NCI-H345 (cell line): Measurements from ENCODE around the gene RNF115.

ENCODE experiments used
- DNase-seq: peaks from one replicate; lab custom pipeline; 2025; lab: John Stamatoyannopoulos, UW

The RNF115 gene

DNA sequence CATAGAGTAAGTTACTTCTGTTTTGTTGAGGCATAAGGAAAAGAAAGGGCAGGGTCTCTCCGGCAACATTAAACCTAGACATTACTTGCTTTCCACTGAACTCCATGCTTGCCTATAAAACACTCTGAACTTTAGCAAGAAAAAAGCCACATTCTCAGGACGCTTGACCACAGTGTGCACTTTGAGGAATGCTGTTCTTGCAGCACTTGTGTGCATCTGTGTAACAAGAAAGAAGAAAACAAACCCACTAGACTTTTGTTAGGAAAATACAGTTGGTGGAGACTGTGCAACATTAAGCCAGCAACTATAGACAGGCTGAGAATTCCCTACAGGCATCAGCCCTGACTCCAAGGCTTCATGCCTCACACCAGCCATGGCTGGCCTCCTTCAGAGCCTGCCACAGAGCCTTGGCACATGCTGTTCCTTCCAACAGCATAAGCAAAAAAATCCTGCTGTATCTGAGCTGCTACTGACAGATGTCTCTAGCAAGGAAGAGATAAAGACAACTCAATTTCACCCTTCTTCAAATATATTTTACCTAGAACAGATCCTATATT lies 122.5 kb downstream of the RNF115 start:
- DNase-seq: no peak

DNA sequence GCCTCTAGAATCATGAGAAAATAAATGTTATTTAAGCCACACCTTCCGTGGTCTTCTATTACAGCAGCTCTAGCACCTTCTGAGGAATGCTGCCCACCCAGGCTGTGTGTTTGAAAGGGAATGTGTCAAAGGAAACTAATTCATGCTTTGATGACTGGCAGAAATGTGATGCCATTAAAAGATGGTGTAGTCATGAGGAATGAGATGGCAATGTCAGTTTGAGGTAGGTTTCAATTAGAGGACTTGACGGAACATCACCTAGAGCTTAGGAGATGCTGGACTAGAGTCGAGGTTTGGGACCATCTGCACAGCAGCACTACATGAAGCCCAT lies 127.3 kb downstream of the RNF115 start:
- DNase-seq: no peak

DNA sequence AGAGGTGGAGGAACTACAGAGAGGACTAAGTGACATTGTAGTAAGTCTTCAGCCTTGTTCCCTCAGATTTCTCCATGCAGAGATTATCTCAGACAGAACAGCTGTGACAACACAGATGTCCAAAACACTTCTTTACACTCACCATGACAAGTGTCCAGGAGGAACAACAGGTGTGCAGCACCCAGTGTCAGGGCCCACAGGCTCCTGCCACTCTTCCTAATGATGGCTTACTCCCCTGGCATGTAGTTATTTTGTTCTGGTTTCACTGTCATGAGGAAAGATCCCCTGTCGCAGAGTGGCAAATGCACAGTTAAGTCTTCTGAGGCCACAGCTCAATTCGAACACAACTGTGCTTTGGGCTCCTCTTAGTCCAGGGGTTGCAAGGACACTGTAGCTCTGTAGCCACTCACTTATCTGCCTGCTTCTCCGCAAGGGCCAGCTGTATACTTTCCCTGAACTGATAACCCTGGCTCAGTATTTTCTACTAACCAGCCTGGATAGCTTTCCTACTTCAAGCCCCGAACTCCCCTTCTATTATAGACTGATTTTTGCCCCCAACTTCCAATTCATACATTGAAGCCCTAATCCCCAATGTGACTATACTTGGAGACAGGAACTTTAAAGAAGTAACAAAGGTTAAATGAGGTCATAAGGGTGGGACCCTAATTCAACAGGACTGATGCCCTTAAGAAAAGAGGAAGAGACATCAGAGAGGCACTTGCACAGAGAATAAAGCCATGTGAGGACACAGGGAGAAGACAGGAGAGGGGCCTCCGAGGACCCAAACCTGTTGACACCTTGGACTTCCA lies 127.9 kb downstream of the RNF115 start:
- no peak for DNase-seq

DNA sequence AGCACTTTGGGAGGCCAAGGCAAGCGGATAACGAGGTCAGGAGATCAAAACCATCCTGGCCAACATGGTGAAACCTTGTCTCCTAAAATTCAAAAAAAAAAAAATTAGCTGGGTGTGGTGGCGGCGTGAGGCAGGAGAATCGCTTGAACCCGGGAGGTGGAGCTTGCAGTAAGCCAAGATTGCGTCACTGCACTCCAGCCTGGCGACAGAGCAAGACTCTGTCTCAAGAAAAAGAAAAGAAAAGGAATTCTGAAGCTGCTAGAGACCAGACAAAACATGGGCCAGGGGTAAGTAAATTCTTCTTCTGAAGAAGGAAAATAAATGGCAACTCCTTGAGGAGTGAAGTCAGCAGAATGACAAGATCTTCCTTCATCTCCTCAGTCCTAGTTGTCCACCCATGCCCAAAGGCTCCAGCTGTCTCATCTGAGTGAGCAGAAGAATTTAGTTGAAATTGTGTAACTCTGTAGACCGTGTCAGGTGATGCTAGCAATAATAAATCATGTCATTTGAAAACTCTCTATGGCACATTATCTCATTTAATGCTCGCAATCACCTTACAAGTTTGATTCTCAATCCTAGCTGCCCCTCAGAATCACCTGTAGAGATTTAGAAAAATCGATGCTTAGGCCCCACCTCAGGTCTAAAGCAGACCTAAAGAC lies 131.0 kb downstream of the RNF115 start:
- no peak for DNase-seq

DNA sequence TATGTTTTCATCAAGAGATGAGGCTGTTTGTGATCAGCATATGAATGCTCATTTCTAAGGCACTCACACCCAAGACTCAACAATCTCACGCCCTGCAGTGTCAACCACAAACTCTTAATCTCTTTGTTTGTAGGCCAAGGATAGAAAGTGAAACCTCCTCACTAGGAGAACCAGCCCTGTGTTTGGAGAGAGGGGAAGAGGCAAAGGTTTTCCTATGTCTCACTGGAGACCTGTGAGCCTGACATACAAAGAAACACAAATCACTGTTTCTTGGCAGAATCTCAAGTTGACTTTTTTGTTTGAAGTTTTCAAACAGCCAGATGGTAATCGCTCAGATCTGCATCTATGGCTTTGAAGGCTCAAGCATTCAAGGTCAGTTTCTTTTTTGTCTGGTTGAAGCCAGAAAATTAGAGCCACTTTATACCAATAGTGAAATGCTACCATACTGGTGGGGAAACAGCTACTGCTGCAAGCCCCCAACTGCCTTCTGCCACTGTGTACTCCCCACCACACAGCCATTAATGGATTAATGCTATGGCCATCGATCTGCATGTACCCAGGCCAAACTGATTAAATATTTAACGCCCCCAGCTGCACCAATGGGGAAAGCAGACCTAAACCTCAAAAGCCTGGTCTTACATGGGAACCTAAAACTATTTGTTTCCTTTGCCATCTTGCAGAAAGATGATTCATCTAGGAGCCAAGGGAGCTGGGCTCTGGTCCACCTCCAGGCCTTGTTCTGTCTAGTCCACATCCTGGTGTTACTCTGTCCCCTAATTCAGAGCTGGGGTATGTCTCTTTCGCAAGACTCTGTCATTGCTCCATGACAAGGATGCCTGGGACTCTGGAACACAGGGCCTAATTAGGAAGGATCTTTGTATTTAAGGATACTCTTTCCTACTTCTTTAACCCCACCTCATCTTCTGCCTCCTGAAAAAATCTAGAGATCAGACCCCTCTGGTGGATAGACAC lies 133.0 kb downstream of the RNF115 start:
- DNase-seq: no peak

DNA sequence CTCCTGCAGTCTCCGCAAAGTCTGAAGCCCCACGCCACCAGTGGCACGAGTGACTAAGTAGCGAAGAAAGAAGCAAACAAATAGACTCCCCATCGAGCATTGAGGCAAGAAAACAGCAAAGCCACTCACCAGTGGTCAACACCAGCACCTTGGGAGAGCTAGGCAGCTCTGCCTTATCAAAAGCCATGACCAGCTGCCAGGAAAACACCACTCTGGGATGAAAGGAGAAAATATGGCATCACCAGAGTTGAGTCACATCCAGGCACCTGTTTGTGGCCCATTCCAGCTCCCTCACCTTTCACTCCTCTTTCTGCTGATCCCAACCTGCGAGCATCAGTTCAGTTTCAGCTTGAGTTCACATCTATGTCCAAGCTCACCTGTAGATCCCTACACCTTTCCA lies 134.0 kb downstream of the RNF115 start:
- DNase-seq: no peak

DNA sequence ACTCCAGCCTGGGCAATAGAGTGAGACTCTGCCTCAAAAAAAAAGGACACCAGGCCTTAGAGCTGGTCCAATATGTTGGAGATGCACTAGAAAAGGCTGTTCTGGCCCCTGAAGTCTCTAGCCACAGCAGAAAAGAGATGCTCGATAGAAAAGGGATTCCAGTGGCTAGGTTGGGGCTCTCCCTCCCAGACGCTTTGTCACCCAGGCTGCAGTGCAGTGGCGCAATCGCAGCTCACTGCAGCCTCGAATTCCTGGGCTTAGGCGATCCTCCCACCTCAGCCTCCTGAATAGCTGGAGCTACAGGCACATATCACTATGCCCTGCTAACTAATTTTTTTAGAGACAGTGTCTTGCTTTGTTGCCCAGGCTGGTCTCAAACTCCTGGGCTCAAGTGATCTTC lies 135.0 kb downstream of the RNF115 start:
- no peak for DNase-seq
